Activated CD8-positive, alpha-beta memory T cell treated with anti-CD3 and anti-CD28 coated beads, Interleukin-2, amount 50 U/mL, for 48 hours (primary cell): ENCODE results near the gene TRIM62.
"Not testable (repeated sequence)": the region's sequence is repeated elsewhere in the genome, so short reads cannot be mapped to it uniquely, and the experiment has no call there.

Source experiments
- DNase-seq: peaks from one replicate; pipeline ENCODE4 v3.0.0-alpha.2; 2020

The TRIM62 gene

GRCh38 chr1:33131191-33131590 lies 50.7 kb downstream of the TRIM62 start:
- DNase-seq = peak; percentile 30

GRCh38 chr1:33130297-33130696 lies 51.5 kb downstream of the TRIM62 start:
- DNase-seq = peak; percentile 56

- DNase-seq = peak; percentile 34
Measured at GRCh38 chr1:33128781-33129180, 53.1 kb downstream of the TRIM62 start.

- peak; percentile 98 for DNase-seq
Measured at GRCh38 chr1:33127001-33127823, 54.6 kb downstream of the TRIM62 start.

GRCh38 chr1:33126411-33127000 lies 55.3 kb downstream of the TRIM62 start:
- DNase-seq = no peak

GRCh38 chr1:33124647-33125046 lies 57.2 kb downstream of the TRIM62 start:
- DNase-seq = not testable (repeated sequence)

GRCh38 chr1:33123266-33123665 lies 58.6 kb downstream of the TRIM62 start:
- no peak for DNase-seq

GRCh38 chr1:33122483-33123178 lies 59.2 kb downstream of the TRIM62 start:
- DNase-seq = no peak

- no peak for DNase-seq
Measured at GRCh38 chr1:33121728-33122127, 60.1 kb downstream of the TRIM62 start.

GRCh38 chr1:33120436-33121231 lies 61.2 kb downstream of the TRIM62 start:
- DNase-seq = no peak

GRCh38 chr1:33119532-33120217 lies 62.2 kb downstream of the TRIM62 start:
- DNase-seq = no peak

GRCh38 chr1:33119050-33119449 lies 62.8 kb downstream of the TRIM62 start:
- no peak for DNase-seq

- DNase-seq = no peak
Measured at GRCh38 chr1:33118274-33118673, 63.6 kb downstream of the TRIM62 start.

GRCh38 chr1:33117440-33118085 lies 64.3 kb downstream of the TRIM62 start:
- no peak for DNase-seq

- no peak for DNase-seq
Measured at GRCh38 chr1:33111965-33112364, 69.9 kb downstream of the TRIM62 start.

- no peak for DNase-seq
Measured at GRCh38 chr1:33110477-33110876, 71.4 kb downstream of the TRIM62 start.

- DNase-seq = not testable (repeated sequence)
Measured at GRCh38 chr1:33100119-33100415, 81.8 kb downstream of the TRIM62 start.

GRCh38 chr1:33099290-33100118 lies 82.3 kb downstream of the TRIM62 start:
- peak; percentile 84 for DNase-seq

- no peak for DNase-seq
Measured at GRCh38 chr1:33098371-33098770, 83.5 kb downstream of the TRIM62 start.

- DNase-seq = no peak
Measured at GRCh38 chr1:33097762-33098161, 84.1 kb downstream of the TRIM62 start.

GRCh38 chr1:33097137-33097611 lies 84.7 kb downstream of the TRIM62 start:
- DNase-seq = no peak
